Right lobe of liver (tissue), 4 donors: ENCODE data around the gene ADH7.
A peak's percentile ranks its signal among the peaks of the same experiment; 100 is the strongest.

Experiments used
- CTCF ChIP-seq, 4 donors: fragments of 200-600 bp in 3 of 4; fragments of 450-650 bp in 1 of 4; IDR thresholded peaks; one replicate each; pipeline versions ENCODE4 v1.5.1 to v1.8.0; 2016 to 2022; ENCODE audit warnings: antibody characterized with exemption in 4 of 4, mild to moderate bottlenecking in 2 of 4
- POLR2A ChIP-seq: fragments of 450-650 bp; IDR thresholded peaks from one replicate; pipeline ENCODE4 v1.6.1; 2017; ENCODE audit warnings: antibody characterized with exemption, mild to moderate bottlenecking
- donor health status: DM: no; HTN: no; CAD: no.
- donor health status: DM: no; HTN: no; CAD: no.
- donor health status: DM: no; HTN: yes; CAD: no.

DNA sequence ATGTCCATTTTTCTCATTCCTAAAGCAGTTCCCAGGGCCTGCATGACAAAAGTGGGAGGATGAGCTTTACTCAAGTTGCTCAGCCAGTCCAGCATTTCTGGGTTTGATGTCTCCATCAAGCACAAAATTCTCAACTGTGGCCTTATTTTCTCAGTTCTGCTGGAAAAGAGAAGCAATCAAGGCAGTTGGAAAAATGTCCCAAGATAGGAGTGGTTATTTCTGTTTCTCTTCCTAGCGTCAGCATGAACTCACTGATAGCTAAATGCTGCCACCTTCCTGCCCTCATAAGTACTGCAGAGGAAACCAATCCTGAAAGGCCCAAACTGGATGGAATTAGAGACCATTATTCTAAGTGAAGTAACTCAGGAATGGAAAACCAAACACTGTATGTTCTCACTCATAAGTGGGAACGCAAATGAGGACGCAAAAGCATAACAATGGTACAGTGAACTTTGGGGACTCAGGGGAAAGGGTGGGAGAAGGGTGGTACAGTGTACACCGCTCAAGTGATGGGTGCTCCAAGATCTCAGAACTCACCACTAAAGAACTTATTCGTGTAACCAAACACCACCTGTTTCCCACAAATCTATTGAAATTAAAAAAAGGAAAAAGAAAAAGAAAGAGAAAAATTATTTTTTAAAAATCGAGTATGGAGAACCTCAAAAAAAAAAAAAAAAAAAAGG, 29.6 kb downstream of the ADH7 start:
- TF ChIP-seq CTCF (IDR thresholded peaks at IDR 0.05) (peak; percentile 88 to 99 (median 90)), POLR2A (no peak)
